Measurements from ENCODE around the gene BCAS3.

The BCAS3 gene

DNA sequence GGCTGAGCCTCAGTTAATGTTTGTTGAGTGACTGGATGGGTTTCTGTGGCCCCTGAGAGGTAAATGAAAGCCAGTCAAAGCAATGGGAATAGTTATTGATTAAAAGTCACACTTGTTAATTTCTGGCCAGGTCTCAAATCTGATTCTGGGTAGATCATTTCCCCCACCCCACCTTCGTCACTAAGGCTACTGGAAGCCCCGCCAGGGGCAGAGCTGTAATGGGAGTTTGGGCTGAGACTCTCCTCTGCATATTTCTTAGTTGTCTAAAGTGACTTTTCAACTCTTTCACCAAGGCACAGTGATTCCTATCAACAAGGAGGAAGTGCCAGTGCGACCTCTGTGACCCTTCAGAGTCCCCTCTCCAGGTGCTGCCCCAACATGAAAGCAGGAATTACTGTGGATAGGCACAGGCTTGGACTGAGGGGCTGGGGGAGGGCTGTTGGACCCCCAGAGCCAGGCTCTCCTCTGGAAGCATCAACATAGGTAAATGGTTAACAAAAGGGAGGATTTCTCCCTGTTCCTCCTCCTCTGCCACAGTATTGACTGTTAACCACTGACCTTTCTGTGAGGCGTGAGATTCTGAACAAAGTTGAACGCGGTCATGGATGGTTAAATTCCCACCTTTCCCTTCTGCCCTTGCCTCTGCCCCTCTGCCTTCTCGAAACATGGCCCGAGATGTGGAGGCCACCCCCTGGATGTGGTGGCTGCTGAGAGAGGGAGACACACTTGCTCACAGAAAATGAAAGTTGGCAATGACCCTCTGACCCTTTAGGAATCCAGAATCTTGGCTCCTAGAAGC is 701.2 kb downstream of the BCAS3 start:
- TF ChIP-seq, protein P1, sequence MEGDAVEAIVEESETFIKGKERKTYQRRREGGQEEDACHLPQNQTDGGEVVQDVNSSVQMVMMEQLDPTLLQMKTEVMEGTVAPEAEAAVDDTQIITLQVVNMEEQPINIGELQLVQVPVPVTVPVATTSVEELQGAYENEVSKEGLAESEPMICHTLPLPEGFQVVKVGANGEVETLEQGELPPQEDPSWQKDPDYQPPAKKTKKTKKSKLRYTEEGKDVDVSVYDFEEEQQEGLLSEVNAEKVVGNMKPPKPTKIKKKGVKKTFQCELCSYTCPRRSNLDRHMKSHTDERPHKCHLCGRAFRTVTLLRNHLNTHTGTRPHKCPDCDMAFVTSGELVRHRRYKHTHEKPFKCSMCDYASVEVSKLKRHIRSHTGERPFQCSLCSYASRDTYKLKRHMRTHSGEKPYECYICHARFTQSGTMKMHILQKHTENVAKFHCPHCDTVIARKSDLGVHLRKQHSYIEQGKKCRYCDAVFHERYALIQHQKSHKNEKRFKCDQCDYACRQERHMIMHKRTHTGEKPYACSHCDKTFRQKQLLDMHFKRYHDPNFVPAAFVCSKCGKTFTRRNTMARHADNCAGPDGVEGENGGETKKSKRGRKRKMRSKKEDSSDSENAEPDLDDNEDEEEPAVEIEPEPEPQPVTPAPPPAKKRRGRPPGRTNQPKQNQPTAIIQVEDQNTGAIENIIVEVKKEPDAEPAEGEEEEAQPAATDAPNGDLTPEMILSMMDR (IDR thresholded peaks at IDR 0.05; ENCODE audit: low read depth, low read length): no peak
- no peak for DNase-seq (ENCODE audit: low read depth in 2 of 2)
- no peak overlapping the region for H3K4me3 ChIP-seq (replicated peaks in 1 of 2; ENCODE audit: low read depth in 2 of 2, low read length in 2 of 2)

DNA sequence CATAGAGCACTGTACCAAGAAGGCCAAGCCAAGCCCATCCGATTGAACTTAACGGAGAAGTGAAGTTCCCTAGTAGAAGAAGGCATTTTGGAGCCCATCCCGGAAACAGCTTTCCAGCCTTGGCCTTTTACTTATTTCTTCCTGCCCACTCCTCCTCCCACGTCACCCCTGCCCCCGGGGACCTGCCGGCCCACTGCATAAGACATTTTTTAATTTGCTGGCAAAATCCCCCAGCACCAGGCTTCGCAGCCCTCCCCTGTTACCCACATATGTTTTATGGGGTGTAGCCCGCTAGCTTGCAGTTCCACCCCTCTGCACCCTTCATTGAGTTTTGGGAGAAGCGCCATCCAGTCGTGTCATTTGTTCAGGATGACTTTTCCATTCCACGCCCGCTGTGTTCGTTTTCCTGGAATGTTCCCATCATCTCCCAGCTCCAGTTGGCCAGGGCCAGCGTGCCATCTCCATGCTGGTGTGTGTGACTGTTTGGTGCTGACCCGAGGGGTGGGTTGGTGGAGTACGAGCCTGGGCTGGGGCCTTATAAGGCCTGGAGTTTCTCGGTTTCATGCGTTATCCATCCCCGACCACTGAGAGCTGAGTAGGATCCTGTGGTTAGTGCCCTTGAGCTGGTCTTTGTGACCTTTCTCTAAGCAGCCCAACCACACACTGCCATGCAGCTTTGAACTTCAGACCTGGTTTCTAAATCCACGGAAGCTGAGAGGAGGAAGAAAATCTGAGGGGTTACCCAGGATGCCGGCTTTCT is 702.0 kb downstream of the BCAS3 start:
- no peak for DNase-seq (ENCODE audit: low read depth in 2 of 2)
- TF ChIP-seq, protein P1 (IDR thresholded peaks at IDR 0.05; ENCODE audit: low read depth, low read length): no peak
- H3K4me3 ChIP-seq (replicated peaks in 1 of 2; ENCODE audit: low read depth in 2 of 2, low read length in 2 of 2): no peak overlapping the region

DNA sequence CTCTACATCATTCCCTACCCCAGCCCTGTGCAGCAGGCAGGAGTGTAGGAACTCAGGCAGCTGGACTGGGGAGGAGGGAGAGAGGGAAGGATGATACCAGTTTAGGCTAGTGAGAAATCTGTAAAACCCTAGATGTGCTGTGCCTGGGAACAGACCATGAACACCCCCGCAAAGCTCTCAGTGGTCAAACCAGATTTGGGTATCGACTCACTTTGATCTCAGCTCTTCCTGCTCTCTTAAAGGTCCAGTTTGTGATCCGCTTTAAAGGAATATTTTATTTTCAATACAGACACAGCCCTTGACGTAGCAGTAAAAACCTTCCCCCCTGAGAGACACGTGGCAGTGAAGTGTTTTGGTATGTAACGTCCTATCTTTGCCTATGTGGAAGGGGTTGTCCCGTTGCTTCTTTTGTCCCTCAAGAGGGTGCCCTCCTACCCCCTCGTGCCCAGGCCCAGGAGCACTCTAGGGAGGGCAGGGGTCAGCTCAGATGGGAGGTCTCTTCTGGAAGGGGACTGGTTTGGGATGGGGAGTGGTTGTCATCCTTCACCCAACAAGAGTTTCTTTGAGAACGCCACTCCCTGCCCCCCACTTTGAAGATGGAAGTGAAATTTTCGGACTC is 702.7 kb downstream of the BCAS3 start:
- TF ChIP-seq, protein P1 (IDR thresholded peaks at IDR 0.05; ENCODE audit: low read depth, low read length): no peak
- DNase-seq (ENCODE audit: low read depth in 2 of 2): no peak
- no peak overlapping the region for H3K4me3 ChIP-seq (replicated peaks in 1 of 2; ENCODE audit: low read depth in 2 of 2, low read length in 2 of 2)

DNA sequence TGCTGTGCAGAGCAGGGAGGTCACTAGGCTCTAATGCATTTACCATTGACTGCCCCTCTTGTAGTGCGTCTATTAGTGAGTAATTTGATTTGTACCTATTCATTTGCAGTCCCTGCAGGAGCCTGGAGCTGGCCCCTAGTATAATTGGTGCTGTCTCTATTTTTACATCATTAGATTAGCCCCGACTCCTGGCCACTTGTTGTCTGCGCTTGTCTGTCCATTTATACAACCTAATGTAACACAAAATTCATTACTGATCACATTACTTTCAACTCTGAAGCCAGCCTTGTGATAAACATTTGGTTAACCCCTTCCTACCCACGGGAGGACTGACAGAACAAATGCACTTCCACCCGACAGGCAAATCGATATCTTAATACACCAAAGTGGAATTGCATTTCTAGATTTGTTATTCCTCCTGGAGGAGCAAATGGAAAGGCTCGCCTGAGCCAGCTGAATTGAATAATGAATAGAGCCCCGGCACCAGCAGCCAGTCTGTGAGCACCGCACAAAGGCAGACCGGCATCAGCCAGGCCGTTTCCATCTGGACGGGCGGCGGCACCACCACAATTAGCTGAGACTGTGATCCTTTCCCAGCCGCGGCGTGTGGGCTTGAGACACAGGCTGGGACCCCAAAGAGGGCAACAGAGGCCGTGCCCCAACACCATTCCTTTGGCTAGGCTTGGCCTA is 703.3 kb downstream of the BCAS3 start:
- H3K4me3 ChIP-seq (replicated peaks in 1 of 2; ENCODE audit: low read depth in 2 of 2, low read length in 2 of 2): no peak overlapping the region
- TF ChIP-seq, protein P1 (IDR thresholded peaks at IDR 0.05; ENCODE audit: low read depth, low read length): no peak
- no peak for DNase-seq (ENCODE audit: low read depth in 2 of 2)

DNA sequence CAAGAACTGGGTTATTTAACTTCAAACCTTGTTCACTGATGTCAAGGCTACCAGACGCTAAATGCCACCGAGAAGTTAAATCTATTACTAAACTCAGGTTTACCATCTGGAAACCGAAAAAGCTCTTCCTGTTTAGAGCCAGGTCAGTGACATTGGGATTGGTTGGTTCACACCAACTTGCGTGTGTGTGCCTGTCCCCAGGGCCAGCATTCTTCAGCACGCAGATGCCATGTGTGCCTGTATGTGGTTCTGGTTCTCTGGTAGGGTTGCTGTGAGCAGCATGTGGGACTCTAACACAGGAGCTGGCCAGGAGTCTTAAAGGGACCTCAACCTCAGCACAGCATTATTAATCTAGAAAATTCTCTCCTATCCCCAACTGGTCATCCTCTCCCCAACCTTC is 703.9 kb downstream of the BCAS3 start:
- DNase-seq (ENCODE audit: low read depth in 2 of 2): no peak
- TF ChIP-seq, protein P1 (IDR thresholded peaks at IDR 0.05; ENCODE audit: low read depth, low read length): no peak
- no peak overlapping the region for H3K4me3 ChIP-seq (replicated peaks in 1 of 2; ENCODE audit: low read depth in 2 of 2, low read length in 2 of 2)
